Measurements from ENCODE around the gene MTREX.

DNA sequence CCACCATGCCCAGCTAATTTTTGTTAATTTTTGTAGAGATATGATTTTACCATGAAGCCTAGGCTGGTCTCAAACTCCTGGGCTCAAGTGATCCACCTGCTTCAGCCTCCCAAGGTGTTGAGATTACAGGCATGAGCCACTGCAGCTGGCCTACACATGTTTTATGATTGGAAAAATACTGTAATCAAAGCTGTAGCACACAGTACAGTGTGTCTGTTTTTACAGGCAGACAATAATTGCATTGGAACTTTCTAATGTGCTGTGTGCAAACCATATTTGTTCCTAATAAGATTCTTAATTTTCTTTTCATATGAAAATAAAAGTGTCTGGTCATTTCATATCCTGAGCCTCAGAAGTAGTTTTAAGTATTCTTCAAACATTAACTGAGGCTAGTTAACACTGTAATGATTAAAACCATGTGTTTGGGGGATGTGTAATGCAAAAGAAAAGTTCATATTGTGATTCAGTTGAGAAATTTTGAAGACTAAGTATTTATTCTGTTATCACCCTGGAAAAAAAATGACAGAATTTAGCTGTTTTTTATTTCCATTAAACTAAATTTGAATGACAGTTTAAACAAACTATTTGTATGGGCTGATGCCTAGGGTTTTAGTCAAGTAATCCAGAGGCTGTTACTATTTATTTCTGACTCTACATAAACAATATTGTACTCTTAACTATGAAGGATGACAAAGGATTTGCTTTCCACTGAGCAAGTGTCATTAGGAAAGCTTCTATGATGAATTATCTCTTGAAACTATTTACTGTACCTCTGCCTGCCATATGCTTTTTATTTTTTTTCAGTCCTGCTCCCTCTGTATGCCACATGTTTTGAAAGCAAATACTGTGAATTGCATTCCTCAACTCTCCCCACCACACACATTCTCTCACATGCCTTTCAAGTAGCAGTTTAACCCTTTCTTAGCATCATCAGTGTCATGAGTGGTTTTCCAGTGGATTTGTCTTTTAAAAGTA is 111.5 kb downstream of the MTREX start:
- TF ChIP-seq CTCF (IDR thresholded peaks at IDR 0.05) (no peak), POLR2A (IDR thresholded peaks at IDR 0.05) (no peak), POLR2AphosphoS5 (IDR thresholded peaks at IDR 0.05) (no peak)
